Measurements from ENCODE around the gene KCNK5. TPM values are rescaled to one million over a fixed set of nuclear protein-coding genes. Genes with fewer than 3 reads are reported as not detected.

The KCNK5 gene
- 10 to 100 TPM; 44.8 to 52.9 TPM for total RNA-seq
- long read RNA-seq, transcript KCNK5-201 (5 exons, 3,756 nt): major isoform, 20 of 99 reads
- long read RNA-seq, partial matches to known transcripts: 11 of 99 reads
- long read RNA-seq, other reads (novel, unspliced or antisense): 68 of 99 reads

DNA sequence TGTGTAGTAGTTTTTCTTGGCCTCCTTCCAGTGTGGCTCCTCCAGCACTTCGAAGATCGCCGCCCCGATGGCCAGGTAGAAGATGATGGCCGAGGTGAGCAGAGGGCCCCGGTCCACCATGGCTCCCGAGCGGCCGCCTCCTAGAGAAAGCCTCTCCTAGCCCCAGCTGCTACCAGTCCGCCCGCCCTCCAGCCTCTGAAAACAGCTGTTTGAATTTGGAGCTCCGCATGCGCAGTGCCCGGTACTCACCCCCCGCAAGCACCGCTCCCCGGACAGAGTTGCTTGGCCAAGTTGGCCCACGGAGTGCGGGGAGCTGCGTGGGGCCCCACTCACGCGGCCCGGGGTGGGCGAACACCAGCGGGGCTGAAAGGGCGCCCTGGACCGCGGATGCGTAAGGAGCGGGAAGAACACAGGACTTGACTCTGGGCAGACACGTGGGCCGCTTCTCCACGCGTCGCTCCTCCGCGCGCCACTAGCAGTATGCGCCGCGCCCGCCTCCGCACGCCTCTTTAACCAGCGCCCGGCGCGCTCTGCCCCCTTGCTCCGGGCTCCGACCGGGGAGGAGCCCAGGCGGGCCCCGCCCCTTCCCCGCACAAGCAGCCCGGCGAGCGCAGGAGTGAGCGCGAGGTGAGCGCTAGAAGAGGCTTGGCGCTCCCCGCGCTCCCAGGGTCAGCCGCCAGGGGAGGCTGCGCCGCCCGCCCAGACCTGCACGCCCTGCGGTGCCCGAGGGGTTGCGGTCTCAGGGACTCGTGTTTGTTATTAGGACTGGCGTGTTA, at the start of gene KCNK5:
Gene KCNK5, minus strand, starts transcription at position 484 of the 776 bp plus-strand sequence. Its CDS starts 364 bp downstream, at position 120.
- ATAC-seq (peak; percentile 81), DNase-seq (peak; percentile 88 to 90)
- intact Hi-C loops (cut with DNase I, micrococcal nuclease): no loop called here

DNA sequence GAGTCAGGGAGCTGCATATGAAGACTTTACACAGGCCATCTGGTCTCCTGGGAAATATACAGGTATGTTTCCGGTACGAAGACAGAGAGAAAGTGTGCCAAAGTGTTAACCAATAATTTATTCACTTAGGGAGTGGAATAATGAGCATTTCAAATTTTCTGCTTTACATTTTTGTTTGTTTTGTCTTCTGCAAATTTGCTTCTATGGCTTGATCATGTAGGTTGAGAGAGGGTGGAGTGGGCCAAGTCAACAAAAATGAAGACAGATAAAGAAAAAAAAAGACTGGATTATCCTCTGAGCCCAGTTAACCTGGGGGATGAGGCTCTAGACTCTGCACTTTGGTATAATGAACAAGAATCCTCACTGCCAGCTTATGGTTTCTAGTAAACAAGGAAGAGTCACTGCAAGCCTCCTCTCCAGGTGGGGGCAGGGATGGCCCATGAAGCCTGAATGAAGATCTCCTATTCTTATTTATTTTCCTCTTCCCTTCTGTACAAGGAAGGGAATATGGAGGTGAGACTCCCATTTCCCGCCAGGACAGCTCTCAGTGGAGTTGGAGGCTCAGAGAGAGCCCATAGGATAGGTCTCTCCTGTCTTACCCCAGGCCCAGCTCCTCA, 47.2 kb upstream of the KCNK5 start:
- intact Hi-C loops (cut with DNase I, micrococcal nuclease): no loop called here
- ATAC-seq: peak; percentile 50

DNA sequence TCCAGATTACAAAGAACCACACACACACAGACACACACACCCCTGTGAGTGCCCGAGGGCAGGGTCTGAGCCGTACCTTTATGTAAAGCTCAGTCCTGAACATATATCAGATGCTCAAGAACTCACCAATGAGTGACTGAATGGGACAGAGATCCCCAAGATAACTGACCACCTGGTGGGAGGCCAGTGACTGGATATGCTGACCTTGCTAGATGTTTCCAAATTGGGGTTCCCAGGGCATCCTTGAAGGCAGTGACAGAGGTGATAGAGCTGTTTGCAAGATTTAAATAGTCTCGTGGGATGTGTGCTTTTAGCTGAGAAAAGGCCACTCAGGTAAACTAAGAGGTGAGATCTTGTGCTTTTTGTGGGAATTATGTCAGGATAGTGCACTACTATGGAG, 45.6 kb upstream of the KCNK5 start:
- intact Hi-C loops (cut with DNase I, micrococcal nuclease): no loop called here
- ATAC-seq (no peak), DNase-seq (no peak)

More for the DNA sequence above, 47.2 kb upstream of the KCNK5 start:
- peak; percentile 42 to 49 for DNase-seq

DNA sequence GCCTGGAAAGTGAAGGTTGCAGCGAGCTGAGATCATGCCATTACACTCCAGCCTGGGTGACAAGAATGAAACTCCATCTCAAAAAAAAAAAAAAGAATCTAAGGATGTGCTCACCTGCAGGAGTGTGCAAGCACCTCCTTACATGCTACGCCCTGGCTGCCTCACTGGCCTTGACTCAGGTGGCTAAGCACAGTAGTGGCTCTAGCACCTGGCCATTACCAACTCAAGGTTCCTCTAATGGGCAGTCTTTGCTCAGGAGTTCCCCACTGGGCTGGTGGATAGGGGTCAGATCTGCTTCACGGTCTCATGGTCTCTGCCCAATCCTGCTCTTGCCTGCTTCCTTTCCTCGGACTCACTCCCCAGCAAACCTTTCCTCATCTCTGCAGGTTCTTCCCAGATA, 45.2 kb upstream of the KCNK5 start:
- DNase-seq: no peak
- no peak for ATAC-seq
- intact Hi-C loops (cut with DNase I, micrococcal nuclease): no loop called here

DNA sequence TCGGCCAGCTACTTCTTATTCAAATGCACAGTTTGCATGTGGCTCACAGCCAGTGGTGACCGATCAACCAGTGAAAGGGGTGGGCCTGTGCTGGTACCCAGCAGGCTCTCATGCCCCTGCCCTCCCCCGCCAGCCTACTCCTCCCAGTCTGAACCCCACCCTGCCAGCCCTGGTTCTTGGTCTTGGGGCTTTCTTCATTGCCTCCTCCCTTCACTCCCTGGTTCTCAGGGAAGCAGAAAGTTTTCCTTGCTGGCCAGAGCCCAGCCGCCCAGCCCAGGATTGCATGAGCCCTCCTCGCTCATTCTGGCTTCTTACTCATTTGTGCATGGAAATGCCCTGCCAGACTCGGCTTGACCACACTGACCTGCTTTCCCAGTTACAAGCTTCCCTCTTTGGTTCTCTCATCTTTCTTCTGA, 44.1 kb upstream of the KCNK5 start:
- intact Hi-C loops (cut with DNase I, micrococcal nuclease): no loop called here
- peak; percentile 54 to 65 for DNase-seq
- ATAC-seq: peak; percentile 62

DNA sequence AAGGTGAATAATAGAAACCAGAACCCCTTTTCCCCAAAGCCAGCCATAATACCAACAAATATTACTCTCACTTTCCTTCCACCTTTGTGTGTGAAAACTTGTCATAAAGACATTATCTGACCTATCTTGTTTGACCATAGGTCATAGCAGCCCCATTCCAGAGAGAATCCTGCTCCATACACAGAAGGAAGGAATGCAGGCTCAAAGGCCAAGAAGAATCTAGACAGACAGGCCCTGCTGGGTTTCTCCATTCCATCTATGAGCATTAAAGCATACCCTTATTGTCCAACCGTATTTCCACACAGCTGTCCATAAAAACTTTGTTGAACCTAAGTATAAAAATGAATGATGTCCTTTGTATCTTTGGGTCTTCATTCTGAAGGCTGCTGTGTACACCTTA, 40.7 kb upstream of the KCNK5 start:
- DNase-seq (no peak), ATAC-seq (no peak)
- intact Hi-C loops (cut with DNase I, micrococcal nuclease): no loop called here

DNA sequence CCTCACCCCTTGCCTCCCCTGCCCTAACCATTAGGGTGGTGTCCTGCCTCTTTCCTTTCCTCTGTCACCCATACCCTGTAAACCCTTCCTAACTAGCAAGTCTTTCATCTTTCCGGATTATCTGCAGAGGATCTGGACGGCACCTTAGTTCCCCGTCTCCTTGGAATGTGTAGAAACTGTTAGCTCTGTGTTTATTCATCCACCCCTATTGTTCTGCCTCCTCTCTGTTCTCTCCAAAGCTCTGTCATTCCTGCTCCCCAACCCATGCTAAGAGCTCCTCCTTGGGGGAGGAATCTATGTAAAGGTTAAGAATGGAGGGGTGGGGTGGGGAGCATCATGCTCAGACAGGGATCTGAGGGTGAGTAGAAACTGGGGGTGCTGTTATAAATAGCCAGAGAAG, 39.4 kb upstream of the KCNK5 start:
- intact Hi-C loops (cut with DNase I, micrococcal nuclease): no loop called here

DNA sequence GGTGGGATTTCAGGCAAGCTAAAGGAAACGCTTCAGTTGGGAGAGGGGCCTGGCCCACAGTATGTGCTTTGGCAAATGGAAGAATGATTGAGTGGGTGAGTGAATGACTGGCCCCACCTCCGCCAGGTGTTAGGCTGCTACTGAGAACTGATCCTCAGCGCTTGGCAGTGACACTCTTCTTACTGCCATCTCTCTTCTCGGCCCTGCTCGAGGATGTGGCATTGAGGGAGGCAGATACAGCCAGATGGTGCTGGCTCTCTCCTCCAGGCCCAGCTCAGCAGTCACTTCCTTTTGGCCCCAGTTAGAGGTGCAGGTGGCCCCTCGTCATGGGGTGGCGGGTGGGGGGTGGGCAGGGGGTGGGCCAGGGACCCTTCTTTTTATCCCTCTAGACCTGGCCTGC, 38.9 kb upstream of the KCNK5 start:
- ATAC-seq: no peak
- DNase-seq: no peak
- intact Hi-C loops (cut with DNase I, micrococcal nuclease): no loop called here

More for the DNA sequence above, 39.4 kb upstream of the KCNK5 start:
- DNase-seq (no peak), ATAC-seq (no peak)

DNA sequence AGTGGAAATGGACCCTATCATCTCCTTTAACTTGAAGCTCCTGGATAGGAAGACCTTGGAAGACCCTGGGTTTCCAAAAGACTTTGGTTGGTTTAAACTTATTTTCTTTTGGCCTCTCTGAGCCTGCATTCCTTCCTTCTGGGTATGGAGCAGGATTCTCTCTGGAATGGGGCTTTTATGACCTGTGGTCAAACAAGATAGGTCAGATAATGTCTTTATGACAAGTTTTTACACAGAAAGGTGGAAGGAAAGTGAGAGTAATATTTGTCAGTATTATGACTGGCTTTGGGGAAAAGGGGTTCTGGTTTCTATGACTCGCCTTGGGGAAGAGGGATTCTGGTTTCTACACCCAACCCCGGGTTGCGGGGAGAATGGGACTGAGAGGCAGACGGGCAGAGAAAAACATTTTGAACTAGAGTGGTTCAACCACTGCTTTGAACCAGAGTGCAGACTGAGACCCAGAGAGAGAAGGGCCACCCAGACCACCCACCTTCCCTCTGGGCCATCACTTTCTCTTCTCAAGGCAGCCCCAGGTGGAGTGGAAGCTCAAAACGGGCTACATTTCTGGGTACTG, 37.6 kb upstream of the KCNK5 start:
- peak; percentile 1 for ATAC-seq
- intact Hi-C loops (cut with DNase I, micrococcal nuclease): no loop called here
- no peak for DNase-seq

GRCh38 chr6:39266375-39266774, 37.1 kb upstream of the KCNK5 start:
- ATAC-seq (peak; percentile 97), DNase-seq (peak in 1 of 2 donors; percentile 64)
- intact Hi-C loops (cut with DNase I, micrococcal nuclease): no loop called here

GRCh38 chr6:39263303-39264037, 34.2 kb upstream of the KCNK5 start:
- ATAC-seq (no peak), DNase-seq (no peak)
- intact Hi-C loops (cut with DNase I, micrococcal nuclease): no loop called here

DNA sequence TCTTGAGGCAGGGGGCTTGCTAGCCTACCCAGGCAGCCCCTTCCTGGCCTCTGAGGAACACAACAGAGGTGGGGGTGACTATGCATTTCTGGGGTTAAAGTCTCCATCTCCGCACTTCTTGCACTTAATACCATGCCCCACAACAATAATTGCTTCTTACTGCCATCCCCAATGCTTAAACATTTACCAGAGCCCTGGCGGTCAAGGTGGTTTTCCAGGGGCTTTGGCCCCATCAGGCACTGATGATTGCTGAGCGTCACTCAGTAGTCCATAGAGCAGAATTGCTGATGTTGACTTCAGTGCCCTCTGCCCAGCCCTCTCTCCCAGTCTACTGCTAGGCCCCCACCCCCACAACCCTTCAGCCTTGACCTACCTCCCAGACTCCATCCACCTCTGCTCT, 32.5 kb upstream of the KCNK5 start:
- intact Hi-C loops (cut with DNase I, micrococcal nuclease): no loop called here
- ATAC-seq: no peak
- DNase-seq: no peak

DNA sequence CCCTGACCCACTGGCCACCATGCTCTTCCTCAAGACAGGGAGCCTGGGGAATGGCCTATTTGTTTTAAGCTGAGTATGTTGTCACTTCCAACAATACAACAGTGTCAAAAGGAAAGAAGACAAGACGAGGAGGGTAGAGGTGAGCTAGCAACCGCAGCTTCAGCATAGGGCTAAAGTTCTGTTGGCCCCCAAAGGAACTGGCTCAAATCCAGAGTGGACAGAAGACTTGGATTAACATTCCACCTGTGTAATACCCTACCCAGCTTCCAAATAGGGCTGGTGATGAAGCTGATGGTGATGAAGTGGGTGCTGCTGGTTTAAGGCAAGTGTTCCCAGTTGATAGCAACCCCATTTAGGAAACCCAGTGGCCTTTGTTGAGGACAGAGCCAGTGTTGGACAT, 31.7 kb upstream of the KCNK5 start:
- DNase-seq: no peak
- ATAC-seq: no peak
- intact Hi-C loops (cut with DNase I, micrococcal nuclease): no loop called here

DNA sequence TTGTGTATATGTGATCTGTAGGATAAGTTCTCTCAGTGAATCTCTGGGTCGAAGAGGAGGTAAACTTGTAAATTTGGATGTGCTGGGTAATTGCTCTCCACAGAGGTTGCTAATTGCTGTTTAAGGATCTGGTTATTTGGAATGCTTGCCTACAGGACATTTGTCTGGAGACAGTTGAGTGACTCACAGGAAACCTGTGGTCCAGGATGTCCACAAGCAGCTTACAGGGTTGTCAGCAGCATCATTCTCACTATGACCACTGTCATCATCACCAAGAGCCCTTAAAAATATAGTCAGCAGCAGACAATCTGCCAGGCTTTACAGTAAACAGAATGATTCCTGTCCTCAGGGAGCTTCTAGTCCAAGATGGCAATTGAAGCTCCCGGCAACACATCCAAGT, 31.2 kb upstream of the KCNK5 start:
- intact Hi-C loops (cut with DNase I, micrococcal nuclease): no loop called here
- no peak for DNase-seq
- ATAC-seq: no peak

GRCh38 chr6:39256294-39256940, 27.1 kb upstream of the KCNK5 start:
- DNase-seq: no peak
- intact Hi-C loops (cut with DNase I, micrococcal nuclease): no loop called here

DNA sequence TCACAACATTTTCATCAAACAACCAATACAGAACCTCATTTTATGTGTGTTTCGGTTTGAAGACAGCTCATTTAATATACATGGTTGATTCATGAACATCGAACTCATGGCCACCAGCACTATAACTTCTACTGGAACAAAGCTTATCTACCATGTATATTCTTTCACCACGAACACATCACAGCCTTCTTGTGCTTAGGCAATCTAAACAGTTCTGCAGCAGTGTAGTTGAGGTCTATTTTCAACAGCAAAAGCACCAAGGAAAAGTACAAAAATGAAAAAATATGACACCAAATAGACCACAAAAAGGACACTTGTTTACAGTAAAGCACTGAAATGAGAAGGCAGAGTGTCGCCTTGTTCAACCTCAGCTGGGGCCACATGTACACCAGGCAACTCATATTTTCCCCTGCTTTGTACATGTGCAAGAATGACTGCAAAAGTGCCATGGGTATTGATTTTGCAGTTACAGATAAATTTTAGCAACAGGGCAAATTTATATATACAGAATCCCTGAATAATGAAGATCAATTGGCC, 25.8 kb upstream of the KCNK5 start:
- intact Hi-C loops (cut with DNase I, micrococcal nuclease): no loop called here
- DNase-seq: no peak
- no peak for ATAC-seq

More at GRCh38 chr6:39256294-39256940, 27.1 kb upstream of the KCNK5 start:
- ATAC-seq: no peak

DNA sequence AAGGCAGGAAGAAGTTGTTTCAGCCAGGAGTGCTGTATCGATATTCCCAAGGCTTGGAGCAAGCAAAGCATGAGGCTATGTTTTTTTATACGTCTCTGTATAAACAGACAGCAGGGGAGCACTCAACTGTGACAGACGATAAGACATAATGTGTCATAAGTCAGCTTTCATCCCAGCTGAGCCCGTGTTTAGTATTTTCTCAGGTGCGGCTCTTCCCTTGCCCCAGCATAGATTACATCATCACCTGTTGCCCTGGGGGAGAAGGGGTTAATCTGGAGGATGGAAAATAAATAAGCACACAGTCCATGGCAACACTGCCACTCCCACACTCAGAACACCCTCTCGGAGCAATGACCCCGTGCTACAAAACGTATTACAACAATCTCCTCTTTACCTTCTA, 22.1 kb upstream of the KCNK5 start:
- intact Hi-C loops (cut with DNase I, micrococcal nuclease): no loop called here
- ATAC-seq: peak; percentile 92
- DNase-seq: no peak

GRCh38 chr6:39250507-39250906, 21.2 kb upstream of the KCNK5 start:
- intact Hi-C loops (cut with DNase I, micrococcal nuclease): no loop called here
- DNase-seq: no peak

GRCh38 chr6:39249278-39249677, 20.0 kb upstream of the KCNK5 start:
- DNase-seq (no peak), ATAC-seq (no peak)
- intact Hi-C loops (cut with DNase I, micrococcal nuclease): no loop called here

More at GRCh38 chr6:39250507-39250906, 21.2 kb upstream of the KCNK5 start:
- no peak for ATAC-seq

Measured in left colon (tissue), 2 donors.